Measurements from ENCODE around the gene COMMD1.
"Not testable (repeated sequence)": the region's sequence is repeated elsewhere in the genome, so short reads cannot be mapped to it uniquely, and the experiment has no call there.

- not testable (repeated sequence) for TF ChIP-seq CTCF (IDR thresholded peaks at IDR 0.05 in 8 of 11, conservative IDR thresholded peaks at IDR 0.05 in 3 of 11); POLR2A (IDR thresholded peaks at IDR 0.05); POLR2AphosphoS5 (IDR thresholded peaks at IDR 0.05)
Observed at GRCh38 chr2:61954856-61955255, 49.4 kb downstream of the COMMD1 start.
